ENCODE data around the gene ZNF444.
A peak's percentile ranks its signal among the peaks of the same experiment; 100 is the strongest.

Gene ZNF444

GRCh38 chr19:56123266-56123891, 17.7 kb upstream of the ZNF444 start:
- DNase-seq = no peak

- no peak for DNase-seq
These were observed 16.5 kb upstream of the ZNF444 start for GRCh38 chr19:56124578-56124977.

- no peak for DNase-seq
These were observed 15.1 kb upstream of the ZNF444 start for GRCh38 chr19:56125806-56126590.

- no peak for DNase-seq
These were observed 13.9 kb upstream of the ZNF444 start for GRCh38 chr19:56126983-56127780.

GRCh38 chr19:56130006-56130405, 11.1 kb upstream of the ZNF444 start:
- DNase-seq = no peak

GRCh38 chr19:56131651-56132050, 9.4 kb upstream of the ZNF444 start:
- DNase-seq = no peak

GRCh38 chr19:56132316-56132822, 8.7 kb upstream of the ZNF444 start:
- no peak for DNase-seq

GRCh38 chr19:56133858-56134653, 7.0 kb upstream of the ZNF444 start:
- DNase-seq = no peak

- DNase-seq = no peak
These were observed 6.5 kb upstream of the ZNF444 start for GRCh38 chr19:56134654-56134921.

- DNase-seq = no peak
These were observed 4.7 kb upstream of the ZNF444 start for GRCh38 chr19:56136362-56136761.

- no peak for DNase-seq
These were observed 3.7 kb upstream of the ZNF444 start for GRCh38 chr19:56137405-56137804.

GRCh38 chr19:56138069-56138468, 3.0 kb upstream of the ZNF444 start:
- DNase-seq = no peak

- DNase-seq = no peak
These were observed 1.1 kb upstream of the ZNF444 start for GRCh38 chr19:56139847-56140582.

- peak; percentile 34 for DNase-seq
These were observed 418 bp downstream of the ZNF444 start for GRCh38 chr19:56141417-56141993.

GRCh38 chr19:56142087-56142787, 1.1 kb downstream of the ZNF444 start:
- DNase-seq = no peak

- DNase-seq = no peak
These were observed 1.9 kb downstream of the ZNF444 start for GRCh38 chr19:56142897-56143434.

GRCh38 chr19:56144376-56144775, 3.3 kb downstream of the ZNF444 start:
- no peak for DNase-seq

- DNase-seq = no peak
These were observed 3.7 kb downstream of the ZNF444 start for GRCh38 chr19:56144831-56145230.

- no peak for DNase-seq
These were observed 4.6 kb downstream of the ZNF444 start for GRCh38 chr19:56145698-56146097.

GRCh38 chr19:56146904-56147303, 5.8 kb downstream of the ZNF444 start:
- DNase-seq = no peak

- no peak for DNase-seq
These were observed 6.2 kb downstream of the ZNF444 start for GRCh38 chr19:56147307-56147706.
